Osteoblast (primary cell): ENCODE data around the gene CYP46A1. TPM values are rescaled to one million over a fixed set of nuclear protein-coding genes. Genes with fewer than 3 reads are reported as not detected.

Experiments
- DNase-seq: peaks from one replicate; pipeline ENCODE4 v3.0.0; 2011; ENCODE audit warnings: low spot score, mixed read lengths; ENCODE audit not compliant: insufficient read length; ENCODE audit errors: missing footprints
- H2AFZ ChIP-seq: 2 replicates; pipeline ENCODE4 v1.6.0; 2011; ENCODE audit warnings: mild to moderate bottlenecking, low read length
- H3K27ac ChIP-seq: 2 replicates; pipeline ENCODE4 v1.5.1; 2011; ENCODE audit warnings: mild to moderate bottlenecking, low read depth, low read length, moderate library complexity
- H3K27me3 ChIP-seq: 2 replicates; pipeline ENCODE4 v1.6.0; 2012; ENCODE audit warnings: mild to moderate bottlenecking, control low read depth, inconsistent platforms, low read length, moderate library complexity; ENCODE audit not compliant: insufficient read depth
- H3K36me3 ChIP-seq: 2 replicates; pipeline ENCODE4 v1.5.1; 2011; ENCODE audit warnings: mild to moderate bottlenecking, low read length, control low read depth, moderate library complexity; ENCODE audit not compliant: insufficient read depth
- H3K4me1 ChIP-seq: 2 replicates; pipeline ENCODE4 v1.5.1; 2011; ENCODE audit warnings: mild to moderate bottlenecking, low read length, control low read depth, moderate library complexity; ENCODE audit not compliant: insufficient read depth
- H3K4me2 ChIP-seq: 2 replicates; pipeline ENCODE4 v1.6.0; 2011; ENCODE audit warnings: mild to moderate bottlenecking, low read length; ENCODE audit not compliant: insufficient read depth
- H3K4me3 ChIP-seq: fragments of 200-600 bp; sonication (generic); 3 replicates; pipeline ENCODE4 v1.5.1; 2012; ENCODE audit warnings: mild to moderate bottlenecking, low read length, inconsistent platforms; ENCODE audit not compliant: insufficient read depth
- H3K79me2 ChIP-seq: 2 replicates; pipeline ENCODE4 v1.6.0; 2012; ENCODE audit warnings: mild to moderate bottlenecking, low read length, control low read depth, inconsistent platforms; ENCODE audit not compliant: insufficient read depth
- H3K9me3 ChIP-seq: 2 replicates; pipeline ENCODE4 v1.5.1; 2011; ENCODE audit warnings: low read depth, low read length, control low read depth
- H4K20me1 ChIP-seq: 2 replicates; pipeline ENCODE4 v1.6.0; 2012; ENCODE audit warnings: mild to moderate bottlenecking, low read length, control low read depth; ENCODE audit not compliant: insufficient read depth
- CTCF ChIP-seq: IDR thresholded peaks from 2 replicates; pipeline ENCODE4 v1.5.1; 2011; ENCODE audit warnings: mild to moderate bottlenecking, low read depth, low read length, moderate library complexity; ENCODE audit errors: extremely low read depth
- total RNA-seq: library from RNA; depleted of rRNA; stranded (reverse); fragments of >200 nt; gene quantifications from 2 replicates; pipeline ENCODE4 v1.2.3, GENCODE V29; 2012

CYP46A1 gene
- total RNA-seq, 1 donor, result 0.36 TPM

- DNase-seq, result peak; percentile 71
- Histone ChIP-seq H3K4me1 (peaks cover 64% of the 10 kb centered on the region), H3K27me3 (no peaks in the 10 kb centered on the region), H4K20me1 (no peaks in the 10 kb centered on the region), H3K36me3 (no peaks in the 10 kb centered on the region), H3K79me2 (no peaks in the 10 kb centered on the region), H2AFZ (no peak overlapping the region), H3K4me2 (peak overlapping the region; percentile 22), H3K9me3 (no peaks in the 10 kb centered on the region), H3K27ac (peak overlapping the region; percentile 84), H3K4me3 (no peak overlapping the region)
- peak; percentile 17 for TF ChIP-seq CTCF
Observed at GRCh38 chr14:99753225-99754140, 69.4 kb downstream of the CYP46A1 start.

- H2AFZ ChIP-seq, result no peak overlapping the region
- TF ChIP-seq CTCF, result no peak
- no peaks in the 10 kb centered on the region for H4K20me1 ChIP-seq
- H3K9me3 ChIP-seq, result no peaks in the 10 kb centered on the region
- peaks cover 69% of the 10 kb centered on the region for H3K4me1 ChIP-seq
- H3K79me2 ChIP-seq, result no peaks in the 10 kb centered on the region
- H3K36me3 ChIP-seq, result no peaks in the 10 kb centered on the region
- peak overlapping the region; percentile 13 for H3K4me3 ChIP-seq
- peak overlapping the region; percentile 84 for H3K27ac ChIP-seq
- DNase-seq, result peak; percentile 95
- H3K27me3 ChIP-seq, result no peaks in the 10 kb centered on the region
- peak overlapping the region; percentile 26 for H3K4me2 ChIP-seq
Observed at GRCh38 chr14:99754141-99755067, 70.3 kb downstream of the CYP46A1 start.

GRCh38 chr14:99755068-99755405, 70.9 kb downstream of the CYP46A1 start:
- no peak overlapping the region for H2AFZ ChIP-seq
- H3K4me2 ChIP-seq, result no peak overlapping the region
- peak overlapping the region; percentile 99 for H3K27ac ChIP-seq
- no peaks in the 10 kb centered on the region for H4K20me1 ChIP-seq
- H3K4me3 ChIP-seq, result no peak overlapping the region
- H3K36me3 ChIP-seq, result no peaks in the 10 kb centered on the region
- no peak for TF ChIP-seq CTCF
- H3K9me3 ChIP-seq, result no peaks in the 10 kb centered on the region
- H3K4me1 ChIP-seq, result peaks cover 69% of the 10 kb centered on the region
- no peaks in the 10 kb centered on the region for H3K27me3 ChIP-seq
- no peaks in the 10 kb centered on the region for H3K79me2 ChIP-seq
- DNase-seq, result peak; percentile 82
